Hepatocyte (in vitro differentiated cells): ENCODE measurements around the gene APPL2. TPM values are rescaled to one million over a fixed set of nuclear protein-coding genes. Genes with fewer than 3 reads are reported as not detected.

ENCODE experiments used
- DNase-seq: peaks from one replicate; pipeline ENCODE4 v3.0.0-alpha.2; 2016; ENCODE audit warnings: low spot score
- H2AFZ ChIP-seq: fragments of 200-600 bp; sonication (generic); 2 replicates; pipeline ENCODE4 v1.6.0; 2016; ENCODE audit warnings: antibody characterized with exemption, mild to moderate bottlenecking
- H3K27ac ChIP-seq: fragments of 200-600 bp; sonication (generic); 2 replicates; pipeline ENCODE4 v1.5.1; 2016; ENCODE audit warnings: mild to moderate bottlenecking
- H3K27me3 ChIP-seq: fragments of 200-600 bp; sonication (generic); 2 replicates; pipeline ENCODE4 v1.6.1; 2016
- H3K36me3 ChIP-seq: fragments of 200-600 bp; sonication (generic); replicated peaks from 2 replicates; pipeline ENCODE4 v1.5.1; 2016; ENCODE audit warnings: low read depth; ENCODE audit not compliant: insufficient read depth
- H3K4me1 ChIP-seq: fragments of 200-600 bp; sonication (generic); 2 replicates; pipeline ENCODE4 v1.5.1; 2016; ENCODE audit warnings: mild to moderate bottlenecking, moderate library complexity; ENCODE audit not compliant: insufficient read depth
- H3K4me2 ChIP-seq: fragments of 200-600 bp; sonication (generic); 2 replicates; pipeline ENCODE4 v1.6.0; 2016
- H3K4me3 ChIP-seq: fragments of 200-600 bp; sonication (generic); 2 replicates; pipeline ENCODE4 v1.5.1; 2016; ENCODE audit warnings: mild to moderate bottlenecking
- H3K79me2 ChIP-seq: fragments of 200-600 bp; sonication (generic); 2 replicates; pipeline ENCODE4 v1.6.0; 2017; ENCODE audit warnings: mild to moderate bottlenecking
- H3K9me2 ChIP-seq: fragments of 200-600 bp; sonication (generic); replicated peaks from 2 replicates; pipeline ENCODE4 v1.6.0; 2017; ENCODE audit warnings: mild to moderate bottlenecking; ENCODE audit not compliant: insufficient read depth
- H3K9me3 ChIP-seq: fragments of 200-600 bp; sonication (generic); 2 replicates; pipeline ENCODE4 v1.5.1; 2016; ENCODE audit warnings: low read depth, mild to moderate bottlenecking
- H4K20me1 ChIP-seq: fragments of 200-600 bp; sonication (generic); 2 replicates; pipeline ENCODE4 v1.6.0; 2016; ENCODE audit warnings: mild to moderate bottlenecking; ENCODE audit not compliant: insufficient read depth, poor library complexity, severe bottlenecking
- CTCF ChIP-seq: fragments of 200-600 bp; sonication (generic); IDR thresholded peaks from 2 replicates; pipeline ENCODE4 v1.5.1; 2016; ENCODE audit warnings: antibody characterized with exemption, mild to moderate bottlenecking; ENCODE audit not compliant: poor library complexity
- EZH2 ChIP-seq: fragments of 200-600 bp; sonication (generic); IDR thresholded peaks from 2 replicates; pipeline ENCODE4 v1.6.1; 2016; ENCODE audit warnings: antibody characterized with exemption, mild to moderate bottlenecking, borderline replicate concordance
- EZH2phosphoT487 ChIP-seq: fragments of 200-600 bp; sonication (generic); IDR thresholded peaks from one replicate; pipeline ENCODE4 v1.6.1; 2018; ENCODE audit warnings: antibody characterized with exemption, mild to moderate bottlenecking, low read depth, moderate library complexity; ENCODE audit not compliant: unreplicated experiment, severe bottlenecking
- WGBS: methylation state at CpG from one replicate; pipeline ENCODE4 v1.1.6; 2016; ENCODE audit warnings: low lambda C conversion rate; ENCODE audit errors: missing lambda C conversion rate; 5-methylcytosine and 5-hydroxymethylcytosine counted together
- polyA plus RNA-seq: library from polyadenylated mRNA; unstranded; fragments of >200 nt; fragmentation: Nextera tagmentation; extraction: Ambion mirVana; gene quantifications from 2 replicates; pipeline ENCODE4 v1.2.1, GENCODE V29; 2016
- total RNA-seq: library from RNA; depleted of rRNA; stranded (reverse); fragments of >200 nt; gene quantifications from 2 replicates; pipeline ENCODE4 v1.2.3, GENCODE V29; 2014

Gene APPL2
- total and polyA plus RNA-seq, 2 experiments from 2014 or later: 42.2 to 74.1 TPM

GRCh38 chr12:105234197-105234596 is 1.8 kb downstream of the APPL2 start:
- Histone ChIP-seq H4K20me1 (no peaks in the 10 kb centered on the region), H3K79me2 (peaks cover 59% of the 10 kb centered on the region), H3K4me3 (peak overlapping the region; percentile 91), H3K9me2 (no peaks in the 10 kb centered on the region), H3K4me2 (peak overlapping the region; percentile 72), H2AFZ (no peak overlapping the region), H3K27ac (peak overlapping the region; percentile 95), H3K9me3 (no peaks in the 10 kb centered on the region), H3K36me3 (no peaks in the 10 kb centered on the region), H3K4me1 (peaks cover 47% of the 10 kb centered on the region), H3K27me3 (no peaks in the 10 kb centered on the region)
- TF ChIP-seq EZH2phosphoT487 (no peak), EZH2 (no peak), CTCF (no peak)
- WGBS: 90% methylated on average over 1 of the region's 1 CpG
- no peak for DNase-seq

GRCh38 chr12:105233041-105233905 is 2.7 kb downstream of the APPL2 start:
- H3K4me2 ChIP-seq: peak overlapping the region; percentile 72
- H3K9me3 ChIP-seq: no peaks in the 10 kb centered on the region
- no peaks in the 10 kb centered on the region for H4K20me1 ChIP-seq
- H3K27me3 ChIP-seq: no peaks in the 10 kb centered on the region
- H3K9me2 ChIP-seq: no peaks in the 10 kb centered on the region
- TF ChIP-seq EZH2: no peak
- TF ChIP-seq CTCF: no peak
- TF ChIP-seq EZH2phosphoT487: no peak
- WGBS: 54% methylated on average over 4 of the region's 4 CpGs
- H3K4me1 ChIP-seq: peaks cover 53% of the 10 kb centered on the region
- no peak overlapping the region for H3K4me3 ChIP-seq
- DNase-seq: no peak
- H2AFZ ChIP-seq: no peak overlapping the region
- H3K36me3 ChIP-seq: no peaks in the 10 kb centered on the region
- H3K79me2 ChIP-seq: peaks cover 66% of the 10 kb centered on the region
- H3K27ac ChIP-seq: peak overlapping the region; percentile 95

- no peaks in the 10 kb centered on the region for H3K36me3 ChIP-seq
- peak overlapping the region; percentile 72 for H3K4me2 ChIP-seq
- peak overlapping the region; percentile 95 for H3K27ac ChIP-seq
- no peaks in the 10 kb centered on the region for H4K20me1 ChIP-seq
- peaks cover 53% of the 10 kb centered on the region for H3K4me1 ChIP-seq
- no peak for DNase-seq
- peaks cover 84% of the 10 kb centered on the region for H3K79me2 ChIP-seq
- no peaks in the 10 kb centered on the region for H3K27me3 ChIP-seq
- H3K9me3 ChIP-seq: no peaks in the 10 kb centered on the region
- no peak overlapping the region for H2AFZ ChIP-seq
- 75% methylated on average over 5 of the region's 5 CpGs for WGBS
- H3K4me3 ChIP-seq: no peak overlapping the region
- TF ChIP-seq EZH2 (no peak), CTCF (no peak), EZH2phosphoT487 (no peak)
- no peaks in the 10 kb centered on the region for H3K9me2 ChIP-seq
Measured at GRCh38 chr12:105231396-105231795, 4.6 kb downstream of the APPL2 start.
